Nephron progenitor cell (in vitro differentiated cells): ENCODE results near the gene MOXD1.

ENCODE experiments used
- DNase-seq: peaks from one replicate; pipeline ENCODE4 v3.0.0; 2021
- H3K27ac Mint-ChIP-seq: 2 replicates; pipeline ENCODE4 v1.8.0; 2021; ENCODE audit warnings: mild to moderate bottlenecking, moderate library complexity, mixed read lengths
- H3K27me3 Mint-ChIP-seq: 2 replicates; pipeline ENCODE4 v1.8.0; 2021; ENCODE audit warnings: mild to moderate bottlenecking, low read depth, mixed read lengths; ENCODE audit not compliant: poor library complexity
- H3K36me3 Mint-ChIP-seq: 2 replicates; pipeline ENCODE4 v1.8.0; 2021; ENCODE audit warnings: low read depth, mixed read lengths
- H3K4me1 Mint-ChIP-seq: 2 replicates; pipeline ENCODE4 v1.8.0; 2021; ENCODE audit warnings: mixed read lengths
- H3K4me3 Mint-ChIP-seq: 2 replicates; pipeline ENCODE4 v1.8.0; 2021; ENCODE audit warnings: mild to moderate bottlenecking, moderate library complexity, mixed read lengths
- H3K9me3 Mint-ChIP-seq: 2 replicates; pipeline ENCODE4 v1.8.0; 2021; ENCODE audit warnings: mild to moderate bottlenecking, moderate library complexity, mixed read lengths
- TF ChIP-seq, protein P1 (sequence below): fragments of 200-600 bp; sonication (generic); IDR thresholded peaks from 2 replicates; pipeline ENCODE4 v1.5.0; 2021; ENCODE audit warnings: antibody characterized with exemption

MOXD1 gene

DNA sequence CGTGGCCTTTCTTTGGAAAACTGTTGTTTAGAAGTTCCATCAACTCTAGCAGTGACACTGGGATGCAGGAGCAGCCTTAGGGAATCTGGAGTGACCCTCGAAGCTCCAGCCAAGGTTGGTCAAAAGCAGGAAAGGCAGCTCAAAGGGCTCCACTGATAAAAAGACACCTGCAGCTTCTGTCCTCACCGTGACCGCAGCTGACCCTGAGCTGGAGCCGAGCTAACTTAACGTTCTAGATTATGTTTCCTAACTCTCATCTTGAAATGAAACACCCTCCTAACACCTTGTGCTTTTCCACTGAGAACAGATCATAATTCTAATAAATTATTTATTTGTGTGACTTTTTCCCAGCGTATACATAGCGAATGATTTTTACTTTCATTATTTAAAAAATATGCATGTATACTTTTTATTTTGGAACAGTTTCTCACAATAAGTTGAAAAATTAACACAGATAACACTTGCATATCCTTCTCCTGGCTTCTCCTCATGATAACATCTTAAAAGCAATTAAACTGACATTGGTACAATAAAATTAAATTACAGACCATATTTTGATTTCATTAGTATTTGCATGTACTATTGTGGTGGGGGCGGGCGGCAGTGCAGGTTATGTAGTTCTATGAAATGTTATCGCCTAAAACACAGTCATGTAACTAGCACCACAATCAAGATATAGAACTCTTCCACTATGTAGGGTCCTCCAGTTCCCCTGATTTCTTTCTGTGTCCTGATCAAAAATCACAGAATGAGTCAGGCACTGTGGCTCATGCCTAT is 116.1 kb downstream of the MOXD1 start:
- Mint-ChIP-seq H3K36me3 (no peaks in the 10 kb centered on the region), H3K4me3 (no peak overlapping the region), H3K9me3 (no peaks in the 10 kb centered on the region), H3K27ac (no peak overlapping the region), H3K27me3 (no peaks in the 10 kb centered on the region), H3K4me1 (no peaks in the 10 kb centered on the region)
- TF ChIP-seq, protein P1, sequence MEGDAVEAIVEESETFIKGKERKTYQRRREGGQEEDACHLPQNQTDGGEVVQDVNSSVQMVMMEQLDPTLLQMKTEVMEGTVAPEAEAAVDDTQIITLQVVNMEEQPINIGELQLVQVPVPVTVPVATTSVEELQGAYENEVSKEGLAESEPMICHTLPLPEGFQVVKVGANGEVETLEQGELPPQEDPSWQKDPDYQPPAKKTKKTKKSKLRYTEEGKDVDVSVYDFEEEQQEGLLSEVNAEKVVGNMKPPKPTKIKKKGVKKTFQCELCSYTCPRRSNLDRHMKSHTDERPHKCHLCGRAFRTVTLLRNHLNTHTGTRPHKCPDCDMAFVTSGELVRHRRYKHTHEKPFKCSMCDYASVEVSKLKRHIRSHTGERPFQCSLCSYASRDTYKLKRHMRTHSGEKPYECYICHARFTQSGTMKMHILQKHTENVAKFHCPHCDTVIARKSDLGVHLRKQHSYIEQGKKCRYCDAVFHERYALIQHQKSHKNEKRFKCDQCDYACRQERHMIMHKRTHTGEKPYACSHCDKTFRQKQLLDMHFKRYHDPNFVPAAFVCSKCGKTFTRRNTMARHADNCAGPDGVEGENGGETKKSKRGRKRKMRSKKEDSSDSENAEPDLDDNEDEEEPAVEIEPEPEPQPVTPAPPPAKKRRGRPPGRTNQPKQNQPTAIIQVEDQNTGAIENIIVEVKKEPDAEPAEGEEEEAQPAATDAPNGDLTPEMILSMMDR = no peak
- no peak for DNase-seq

DNA sequence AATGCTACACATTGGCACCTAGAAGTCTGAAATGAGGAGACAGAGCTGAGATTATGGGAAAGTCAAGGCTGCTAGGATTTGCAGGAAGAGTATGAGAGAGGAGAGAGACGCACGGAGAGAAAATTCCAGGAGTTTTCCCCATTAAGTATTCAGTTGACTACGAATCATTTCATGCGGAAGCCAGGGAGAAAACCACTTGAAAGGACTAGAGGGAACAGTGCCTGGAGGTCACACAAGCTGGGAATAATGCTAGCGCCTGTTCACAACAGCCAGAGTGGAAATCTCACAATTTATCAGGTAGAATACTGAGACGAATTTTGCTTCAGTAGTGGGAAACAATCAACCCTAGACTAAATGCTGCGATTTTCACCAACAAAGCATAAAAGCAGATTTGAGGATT is 118.6 kb downstream of the MOXD1 start:
- Mint-ChIP-seq H3K4me3 (no peak overlapping the region), H3K9me3 (no peaks in the 10 kb centered on the region), H3K27ac (no peak overlapping the region), H3K36me3 (no peaks in the 10 kb centered on the region), H3K27me3 (no peaks in the 10 kb centered on the region), H3K4me1 (no peaks in the 10 kb centered on the region)
- TF ChIP-seq, protein P1 = no peak
- DNase-seq = no peak

DNA sequence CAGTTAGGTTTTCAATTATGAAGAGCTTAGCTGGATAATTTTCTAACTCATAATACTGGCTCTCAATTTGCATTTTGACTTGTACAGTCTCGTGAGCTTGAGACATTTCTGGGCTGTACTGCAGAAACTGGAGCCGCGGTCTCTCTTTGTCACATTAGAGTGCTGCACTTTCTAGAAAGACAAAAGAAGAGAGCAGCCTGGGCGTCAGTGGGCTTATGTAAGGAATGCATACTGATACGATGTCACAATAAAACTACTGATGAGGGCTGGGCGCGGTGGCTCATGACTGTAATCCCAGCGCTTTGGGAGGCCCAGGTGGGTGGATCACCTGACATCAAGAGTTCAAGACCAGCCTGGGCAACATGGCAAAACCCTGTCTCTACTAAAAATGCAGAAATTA is 120.8 kb downstream of the MOXD1 start:
- H3K27me3 Mint-ChIP-seq = no peaks in the 10 kb centered on the region

DNA sequence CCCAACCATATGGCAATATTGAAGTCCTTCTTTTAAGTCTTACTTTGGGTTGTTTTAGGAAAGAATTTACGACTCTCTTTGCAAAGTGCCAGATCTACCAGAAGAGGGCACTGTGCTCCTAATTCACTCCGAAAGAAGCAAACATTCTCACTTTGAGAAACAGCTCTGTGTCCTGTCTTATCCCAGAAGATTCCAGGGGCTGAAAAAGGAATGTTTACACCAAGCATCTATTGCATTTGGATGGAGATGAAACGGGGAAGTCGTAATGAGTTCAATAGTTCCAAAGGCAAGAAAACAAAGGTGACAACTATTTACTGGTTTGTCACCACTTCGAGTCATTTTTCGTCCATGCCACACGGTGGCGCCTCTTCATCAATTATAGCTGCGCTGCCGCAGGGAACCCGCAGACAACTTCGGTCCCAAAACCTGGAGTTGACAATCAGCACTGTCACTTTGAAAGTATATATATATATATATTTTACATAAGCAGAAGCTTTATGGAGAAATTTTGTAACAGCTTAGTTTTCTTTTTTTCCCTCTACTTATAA is 121.6 kb downstream of the MOXD1 start:
- no peak overlapping the region for H3K27ac Mint-ChIP-seq
- peak; percentile 81 for DNase-seq
- no peaks in the 10 kb centered on the region for H3K9me3 Mint-ChIP-seq
- H3K36me3 Mint-ChIP-seq = no peaks in the 10 kb centered on the region
- H3K4me1 Mint-ChIP-seq = peaks cover 5% of the 10 kb centered on the region
- TF ChIP-seq, protein P1 = peak; percentile 96
- H3K27me3 Mint-ChIP-seq = no peaks in the 10 kb centered on the region
- H3K4me3 Mint-ChIP-seq = peak overlapping the region; percentile 84

More for the DNA sequence above, 120.8 kb downstream of the MOXD1 start:
- Mint-ChIP-seq H3K4me3 (peak overlapping the region; percentile 11), H3K9me3 (no peaks in the 10 kb centered on the region), H3K36me3 (no peaks in the 10 kb centered on the region), H3K27ac (no peak overlapping the region), H3K4me1 (peaks cover 3% of the 10 kb centered on the region)
- TF ChIP-seq, protein P1 = no peak
- no peak for DNase-seq

DNA sequence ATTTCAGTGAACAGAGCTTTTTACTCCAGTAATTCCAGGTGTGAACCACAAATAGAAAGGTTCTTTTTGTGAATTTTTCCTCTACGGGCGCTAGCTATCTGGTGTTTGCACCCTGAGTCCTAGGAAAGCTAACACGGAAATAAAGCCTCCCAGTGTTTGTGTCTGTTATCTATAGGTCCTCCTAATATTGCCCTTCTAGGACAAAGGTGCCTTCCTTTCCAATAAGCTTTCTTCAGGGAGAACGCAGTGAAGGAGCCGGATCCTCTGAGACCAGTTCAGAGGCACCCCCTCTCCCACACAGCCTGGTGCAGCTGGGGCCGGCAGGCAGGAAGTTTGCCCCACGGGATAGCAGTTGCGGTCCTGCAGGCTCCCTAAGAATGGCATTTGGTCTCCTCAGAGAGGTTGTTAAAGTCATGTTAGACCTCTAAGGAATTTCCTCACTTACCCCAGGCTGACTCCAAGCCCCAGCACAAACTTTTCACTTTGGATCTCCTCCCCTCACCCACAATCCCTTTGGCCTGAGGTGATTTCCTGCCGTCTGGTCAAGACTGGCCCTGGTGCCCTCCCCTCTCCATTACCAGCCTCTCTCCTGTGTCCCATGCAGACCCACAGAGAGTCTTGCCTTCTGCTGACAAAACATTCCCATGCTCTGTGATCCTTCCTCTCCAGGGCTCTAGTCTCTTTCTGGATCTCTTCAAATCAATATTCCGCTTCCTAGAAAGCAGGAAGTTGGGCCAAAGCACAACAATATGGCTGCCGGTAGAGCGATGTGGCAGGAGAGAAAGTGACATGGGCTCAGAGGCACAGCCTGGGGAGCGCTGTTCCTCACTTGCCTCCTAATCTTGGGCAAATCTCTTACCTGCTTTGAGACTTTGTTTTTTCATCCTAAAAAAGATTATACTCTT is 126.0 kb downstream of the MOXD1 start:
- H3K27me3 Mint-ChIP-seq = peaks cover 2% of the 10 kb centered on the region
- TF ChIP-seq, protein P1 = no peak
- DNase-seq = no peak
- H3K9me3 Mint-ChIP-seq = no peaks in the 10 kb centered on the region
- peaks cover 21% of the 10 kb centered on the region for H3K4me1 Mint-ChIP-seq
- no peak overlapping the region for H3K4me3 Mint-ChIP-seq
- peak overlapping the region; percentile 52 for H3K27ac Mint-ChIP-seq
- no peaks in the 10 kb centered on the region for H3K36me3 Mint-ChIP-seq
